Heart right ventricle (tissue), 16 donors: ENCODE measurements around the gene RBMS3. TPM values are rescaled to one million over a fixed set of nuclear protein-coding genes. Genes with fewer than 3 reads are reported as not detected.

Source experiments
- ATAC-seq, 8 donors: fragments of 200-7000 bp; cut with Tn5 transposase; one replicate each; pipeline ENCODE4 v1.9.1; 2020; ENCODE audit warnings: mild to moderate bottlenecking in 8 of 8, moderate library complexity in 8 of 8, moderate number of reproducible peaks in 1 of 8
- DNase-seq, 2 donors: peaks; one replicate each; pipeline ENCODE4 v3.0.0-alpha.2; 2020
- H3K27ac ChIP-seq, 10 donors: fragments of 200-600 bp; sonication (generic) in 2 of 10; one replicate each; pipeline versions ENCODE4 v1.5.0 to v1.8.0; 2020 to 2022; ENCODE audit warnings: mild to moderate bottlenecking in 3 of 10
- H3K27me3 ChIP-seq, 7 donors: fragments of 200-600 bp; one replicate each; pipeline ENCODE4 v1.8.0; 2021 to 2022; ENCODE audit warnings: mild to moderate bottlenecking in 2 of 7
- H3K36me3 ChIP-seq, 9 donors: fragments of 200-600 bp; sonication (generic) in 1 of 9; one replicate each; pipeline versions ENCODE4 v1.5.0 to v1.8.0; 2020 to 2022; ENCODE audit warnings: mild to moderate bottlenecking in 2 of 9
- H3K4me1 ChIP-seq, 9 donors: fragments of 200-600 bp; sonication (generic) in 1 of 9; one replicate each; pipeline versions ENCODE4 v1.5.0 to v1.8.0; 2020 to 2022; ENCODE audit warnings: mild to moderate bottlenecking in 4 of 9
- H3K4me3 ChIP-seq, 10 donors: fragments of 200-600 bp; sonication (generic) in 2 of 10; one replicate each; pipeline versions ENCODE4 v1.5.0 to v1.8.0; 2020 to 2022; ENCODE audit warnings: mild to moderate bottlenecking in 7 of 10, moderate library complexity in 2 of 10
- H3K9me3 ChIP-seq, 11 donors: fragments of 200-600 bp in 10 of 11; sonication (generic) in 2 of 11; one replicate each; pipeline versions ENCODE4 v1.5.0 to v1.8.0; 2013 to 2022; ENCODE audit warnings: mild to moderate bottlenecking in 2 of 11, control low read depth in 1 of 11, moderate library complexity in 1 of 11
- CTCF ChIP-seq, 9 donors: fragments of 200-600 bp; sonication (generic) in 2 of 9; IDR thresholded peaks; one replicate each; pipeline versions ENCODE4 v1.5.0 to v1.8.0; 2021 to 2022; ENCODE audit warnings: antibody characterized with exemption in 9 of 9, mild to moderate bottlenecking in 5 of 9, moderate library complexity in 1 of 9
- WGBS, 2 donors: extraction: QIAGEN DNeasy Blood & Tissue Kit; methylation state at CpG; one replicate each; pipeline ENCODE4 v1.1.7; 2013; ENCODE audit warnings: inconsistent platforms in 1 of 2; 5-methylcytosine and 5-hydroxymethylcytosine counted together
- intact Hi-C, 10 donors: fragments of 100-400 bp; cut with DNase I; formaldehyde crosslinking; loops; one replicate each; pipeline versions ENCODE4 v1.11.1 to v1.14.2; 2022
- polyA plus RNA-seq, 2 donors: library from polyadenylated mRNA; stranded (reverse); fragments of 200-250 nt; gene quantifications; one replicate each; pipeline ENCODE4 v1.2.3, GENCODE V29; 2013
- total RNA-seq, 10 donors: library from RNA; stranded (reverse); fragmentation: NEBNext Ultra II Directional in 3 of 10; extraction: Animal tissue kit (Norgen Biotek cat#: 25700) in 3 of 10; gene quantifications; one replicate each; pipeline versions ENCODE4 v1.2.1 to v1.2.4, GENCODE V29; 2021 to 2023
- donor health status: Arrhythmogenic right ventricular cardiomyopathy.
- donor health status: ischemic (EF 13 %, LVEDD 7.1; RV severe dilation, severe dysfunction).
- donor health status: healthy with polysubstance abuse.
- donor health status: DM: no; HTN: yes; CAD: no.
- donor health status: DM: no; HTN: no; CAD: no.
- donor health status: ischemic (EF 25% LVEDD 6.9; RV normal size, moderate dysfunction).
- donor health status: ischemic (EF 25% LVEDD 5.7; RV mildly dilated, moderate dysfunction).
- donor health status: healthy.
- donor health status: DM: yes; HTN: yes; CAD: no.
- donor health status: Ischemic cardiomyopathy.
- donor health status: ischemic (EF 35%, LVEDD 5.7; RV mildly dilated, moderate dysfunction).
- donor health status: nonischemic (EF 11% LVEDD 7.7; RV severe dilation, severe dysfunction).
- donor health status: DM: yes; HTN: yes; CAD: no.
- donor health status: PGD.
- donor health status: ischemic (EF 29% LVEDD 5.4; RV normal size, mild dysfunction).
- donor health status: nonischemic (EF 23%, LVEDD 6.1; RV moderate dilation, normal function).

RBMS3 gene
- total and polyA plus RNA-seq, 12 donors, result 3.2 to 41.1 (median 26.4) TPM

GRCh38 chr3:29973763-29974162, 692.9 kb downstream of the RBMS3 start:
- ATAC-seq (no peak), DNase-seq (no peak)
- no peaks in the 10 kb centered on the region for H3K27me3 ChIP-seq
- intact Hi-C loops, result no loop called here
- H3K27ac ChIP-seq, result peak overlapping the region in 2 of 10 donors; percentile 1 to 71
- TF ChIP-seq CTCF (IDR thresholded peaks at IDR 0.05), result no peak
- H3K36me3 ChIP-seq, result no peaks in the 10 kb centered on the region
- WGBS, 2 donors, result 100% methylated on average over 1 of the region's 1 CpG
- peaks cover 0 to 39% (median 5%) of the 10 kb centered on the region in 9 donors for H3K4me1 ChIP-seq
- peaks cover 0 to 5% (median 0%) of the 10 kb centered on the region in 11 donors for H3K9me3 ChIP-seq
- no peak overlapping the region for H3K4me3 ChIP-seq

GRCh38 chr3:29976871-29977270, 696.0 kb downstream of the RBMS3 start:
- no peaks in the 10 kb centered on the region for H3K27me3 ChIP-seq
- no peak for TF ChIP-seq CTCF (IDR thresholded peaks at IDR 0.05)
- H3K27ac ChIP-seq, result peak overlapping the region in 4 of 10 donors; percentile 2 to 64 (median 4)
- ATAC-seq (no peak), DNase-seq (no peak)
- peaks cover 0 to 25% (median 0%) of the 10 kb centered on the region in 11 donors for H3K9me3 ChIP-seq
- WGBS, 2 donors, result 70 to 87% methylated on average over 5 of the region's 5 CpGs
- intact Hi-C loops, result no loop called here
- H3K4me3 ChIP-seq, result no peak overlapping the region
- H3K36me3 ChIP-seq, result no peaks in the 10 kb centered on the region
- H3K4me1 ChIP-seq, result peaks cover 0 to 35% (median 4%) of the 10 kb centered on the region in 9 donors

GRCh38 chr3:29977360-29977759, 696.5 kb downstream of the RBMS3 start:
- Histone ChIP-seq H3K36me3 (no peaks in the 10 kb centered on the region), H3K4me3 (no peak overlapping the region), H3K27me3 (no peaks in the 10 kb centered on the region), H3K4me1 (peaks cover 0 to 30% (median 4%) of the 10 kb centered on the region in 9 donors), H3K9me3 (peaks cover 0 to 29% (median 0%) of the 10 kb centered on the region in 11 donors), H3K27ac (peak overlapping the region in 3 of 10 donors; percentile 2 to 64 (median 3))
- WGBS, 2 donors, result 57 to 61% methylated on average over 2 of the region's 2 CpGs
- TF ChIP-seq CTCF (IDR thresholded peaks at IDR 0.05), result no peak
- DNase-seq (no peak), ATAC-seq (no peak)
- intact Hi-C loops, result no loop called here

DNA sequence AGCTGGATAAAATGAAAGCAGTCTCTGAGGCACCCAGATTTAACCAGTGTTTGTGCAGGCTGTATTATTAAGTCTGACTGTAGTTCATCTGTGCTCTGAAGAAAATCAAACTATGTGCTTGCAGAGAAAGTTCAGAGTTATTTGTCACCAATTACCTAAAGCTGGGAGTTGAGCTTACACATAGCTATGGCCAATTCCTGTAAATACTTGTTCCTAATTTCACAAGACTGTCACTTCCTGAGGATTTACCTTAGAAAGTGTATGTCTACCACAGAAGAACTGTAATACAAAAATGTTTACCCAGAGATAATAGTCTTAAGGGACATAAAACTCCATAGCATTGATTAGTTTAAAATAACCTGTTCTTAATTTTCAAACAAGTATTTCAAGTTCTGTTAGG, 697.2 kb downstream of the RBMS3 start:
- H3K4me3 ChIP-seq, result no peak overlapping the region
- H3K27me3 ChIP-seq, result no peaks in the 10 kb centered on the region
- DNase-seq (no peak), ATAC-seq (no peak)
- intact Hi-C loops, result no loop called here
- peaks cover 0 to 23% (median 4%) of the 10 kb centered on the region in 9 donors for H3K4me1 ChIP-seq
- H3K36me3 ChIP-seq, result no peaks in the 10 kb centered on the region
- H3K9me3 ChIP-seq, result peaks cover 0 to 36% (median 0%) of the 10 kb centered on the region in 11 donors
- H3K27ac ChIP-seq, result peak overlapping the region in 2 of 10 donors; percentile 3 to 64
- TF ChIP-seq CTCF (IDR thresholded peaks at IDR 0.05), result no peak
